AG04449 (cell line): Measurements from ENCODE around the gene GLUD1.
A peak's percentile ranks its signal among the peaks of the same experiment; 100 is the strongest.

Experiments used
- CTCF ChIA-PET: fragments of 350-600 bp; formaldehyde crosslinking; extraction: SDS; loops from one replicate; lab custom pipeline; 2021; ENCODE audit warnings: antibody characterized with exemption; lab: Yijun Ruan, JAX
- POLR2A ChIA-PET: fragments of 400-600, 350-600 bp; formaldehyde crosslinking; extraction: SDS; loops from one replicate; lab custom pipeline; 2020; ENCODE audit warnings: antibody characterized with exemption, inconsistent platforms; lab: Yijun Ruan, JAX
- DNase-seq: peaks from one replicate; pipeline ENCODE4 v3.0.0-alpha.2; 2010; ENCODE audit warnings: low read depth, low spot score
- H3K4me3 ChIP-seq: 2 replicates; pipeline ENCODE4 v1.5.1; 2011; ENCODE audit warnings: low read depth, mild to moderate bottlenecking, control low read depth, low read length
- CTCF ChIP-seq: IDR thresholded peaks from one replicate; pipeline ENCODE4 v1.5.1; 2011; ENCODE audit warnings: mild to moderate bottlenecking, moderate library complexity, low read length, control low read depth, inconsistent platforms; ENCODE audit not compliant: insufficient read depth; ENCODE audit errors: missing control alignments

The GLUD1 gene

GRCh38 chr10:87064651-87065050 lies 30.0 kb downstream of the GLUD1 start:
- H3K4me3 ChIP-seq: no peak overlapping the region
- POLR2A ChIA-PET: no interaction called here
- CTCF ChIA-PET: no interaction called here
- TF ChIP-seq CTCF: no peak
- no peak for DNase-seq

GRCh38 chr10:87060280-87060928 lies 34.2 kb downstream of the GLUD1 start:
- ChIA-PET POLR2A (no interaction called here), CTCF (no interaction called here)
- DNase-seq: no peak
- H3K4me3 ChIP-seq: no peak overlapping the region
- no peak for TF ChIP-seq CTCF

- H3K4me3 ChIP-seq: no peak overlapping the region
- POLR2A ChIA-PET: no interaction called here
- no peak for TF ChIP-seq CTCF
- no peak for DNase-seq
- CTCF ChIA-PET: no interaction called here
These were observed 35.2 kb downstream of the GLUD1 start for GRCh38 chr10:87059401-87059800.

GRCh38 chr10:87058171-87058570 lies 36.5 kb downstream of the GLUD1 start:
- ChIA-PET CTCF (no interaction called here), POLR2A (no interaction called here)
- no peak for DNase-seq
- no peak overlapping the region for H3K4me3 ChIP-seq
- TF ChIP-seq CTCF: no peak

GRCh38 chr10:87054373-87055295 lies 40.0 kb downstream of the GLUD1 start:
- POLR2A ChIA-PET: interaction anchor here (0.7 kb wide), 1 partner anchor 18 kb away, joined by 5 read pairs; no protein-coding TSS in a partner anchor
- CTCF ChIA-PET: interaction anchor here (0.6 to 2.5 kb wide), 12 partner anchors 12 to 520 kb away, joined by 3 to 11 read pairs (median 3); no protein-coding TSS in a partner anchor

More at GRCh38 chr10:87054373-87055295, 40.0 kb downstream of the GLUD1 start:
- peak; percentile 15 for TF ChIP-seq CTCF
- H3K4me3 ChIP-seq: no peak overlapping the region
- DNase-seq: peak; percentile 21
